SU-DHL-6 (cell line): ENCODE data around the gene KASH5.

Source experiments
- H2AFZ ChIP-seq: fragments of 200-600 bp; sonication (generic); 2 replicates; pipeline ENCODE4 v1.6.1; 2014; ENCODE audit warnings: low read depth, mild to moderate bottlenecking, moderate library complexity, mixed read lengths, antibody characterized with exemption, low read length; ENCODE audit not compliant: severe bottlenecking
- H3F3A ChIP-seq: fragments of 200-600 bp; shearing (Covaris generic); 2 replicates; pipeline ENCODE4 v1.6.0; 2016; ENCODE audit warnings: antibody characterized with exemption, mild to moderate bottlenecking; ENCODE audit not compliant: insufficient read depth
- H3K27ac ChIP-seq: fragments of 200-600 bp; sonication (generic); 2 replicates; pipeline ENCODE4 v1.5.1; 2016; ENCODE audit warnings: low read depth, mild to moderate bottlenecking, low read length, moderate library complexity, mixed read lengths
- H3K27me3 ChIP-seq: fragments of 200-600 bp; sonication (generic), shearing (Covaris generic); 2 replicates; pipeline ENCODE4 v1.6.0; 2014; ENCODE audit warnings: mild to moderate bottlenecking, low read length
- H3K36me3 ChIP-seq: fragments of 200-600 bp; sonication (generic); 2 replicates; pipeline ENCODE4 v1.6.1; 2014; ENCODE audit warnings: mild to moderate bottlenecking, low read length, mixed read lengths
- H3K4me2 ChIP-seq: fragments of 300-600, 200-600 bp; shearing (Covaris generic), sonication (generic); 2 replicates; pipeline ENCODE4 v1.6.0; 2014; ENCODE audit warnings: low read length, low read depth, mild to moderate bottlenecking; ENCODE audit not compliant: poor library complexity, severe bottlenecking
- H3K4me3 ChIP-seq: fragments of 200-600 bp; sonication (generic); 2 replicates; pipeline ENCODE4 v1.5.1; 2014; ENCODE audit warnings: antibody characterized with exemption, low read length, mild to moderate bottlenecking, mixed read lengths; ENCODE audit not compliant: insufficient read depth, poor library complexity, severe bottlenecking
- H3K79me2 ChIP-seq: fragments of 200-600 bp; sonication (generic); 2 replicates; pipeline ENCODE4 v1.6.1; 2014; ENCODE audit warnings: mild to moderate bottlenecking, low read length, moderate library complexity; ENCODE audit not compliant: insufficient read depth
- H3K9ac ChIP-seq: fragments of 200-600 bp; sonication (generic); 2 replicates; pipeline ENCODE4 v1.7.0; 2014; ENCODE audit warnings: mild to moderate bottlenecking, low read length
- H3K9me2 ChIP-seq: fragments of 200-600 bp; sonication (generic); replicated peaks from 2 replicates; pipeline ENCODE4 v1.6.1; 2014; ENCODE audit warnings: low read length; ENCODE audit not compliant: insufficient read depth
- H3K9me3 ChIP-seq: fragments of 200-600 bp; sonication (generic); 2 replicates; pipeline ENCODE4 v1.6.1; 2014; ENCODE audit warnings: low read length, mixed read lengths; ENCODE audit not compliant: insufficient read depth
- H4K20me1 ChIP-seq: fragments of 200-600 bp; sonication (generic); 2 replicates; pipeline ENCODE4 v1.6.1; 2014; ENCODE audit warnings: low read depth, mild to moderate bottlenecking, antibody characterized with exemption, low read length, moderate library complexity, mixed read lengths
- CTCF ChIP-seq: fragments of 200-600 bp; sonication (generic); IDR thresholded peaks from one replicate; pipeline ENCODE4 v1.5.1; 2017; ENCODE audit warnings: antibody characterized with exemption, mild to moderate bottlenecking, low read length, moderate library complexity; ENCODE audit not compliant: insufficient read depth, poor library complexity, severe bottlenecking
- EZH2phosphoT487 ChIP-seq: fragments of 200-600 bp; sonication (generic), shearing (Covaris generic); conservative IDR thresholded peaks from 2 replicates; pipeline ENCODE4 v1.6.1; 2018; ENCODE audit warnings: mild to moderate bottlenecking, antibody characterized with exemption, low read length, moderate library complexity, mixed read lengths

KASH5 gene

GRCh38 chr19:49387936-49388372 is at the start of gene KASH5:
TSS of gene KASH5 (plus strand) at chr19:49388249. CDS start at chr19:49390884, 2,635 bp downstream.
- H3K27me3 ChIP-seq: no peaks in the 10 kb centered on the region
- no peaks in the 10 kb centered on the region for H3K36me3 ChIP-seq
- no peaks in the 10 kb centered on the region for H3K9me3 ChIP-seq
- H3K79me2 ChIP-seq: no peaks in the 10 kb centered on the region
- no peak within 1 kb of the TSS for H3K27ac ChIP-seq
- no peak within 1 kb of the TSS for H2AFZ ChIP-seq
- H3K4me3 ChIP-seq: no peak within 1 kb of the TSS
- H4K20me1 ChIP-seq: no peaks in the 10 kb centered on the region
- H3K9ac ChIP-seq: no peak within 1 kb of the TSS
- H3K4me2 ChIP-seq: no peak within 1 kb of the TSS
- H3K9me2 ChIP-seq: no peaks in the 10 kb centered on the region
- no peak for TF ChIP-seq CTCF
- no peak for TF ChIP-seq EZH2phosphoT487
- H3F3A ChIP-seq: peaks cover 4% of the 10 kb centered on the region; the same call in 1 of the 2 replicates

- no peaks in the 10 kb centered on the region for H3K27me3 ChIP-seq
- peak overlapping the region; percentile 89 for H3K27ac ChIP-seq
- no peaks in the 10 kb centered on the region for H3K9me2 ChIP-seq
- H3K4me3 ChIP-seq: peak overlapping the region; percentile 17
- peaks cover 57% of the 10 kb centered on the region for H3F3A ChIP-seq
- TF ChIP-seq EZH2phosphoT487: no peak
- no peak for TF ChIP-seq CTCF
- peaks cover 15% of the 10 kb centered on the region for H3K36me3 ChIP-seq
- H2AFZ ChIP-seq: no peak overlapping the region
- H3K4me2 ChIP-seq: peak overlapping the region; percentile 88
- H3K9ac ChIP-seq: 0 out of 2 replicates have a peak overlapping the region, but pooled peaks have one; percentile 41
- no peaks in the 10 kb centered on the region for H4K20me1 ChIP-seq
- no peaks in the 10 kb centered on the region for H3K9me3 ChIP-seq
- peaks cover 30% of the 10 kb centered on the region for H3K79me2 ChIP-seq
Observed at GRCh38 chr19:49338691-49339300, 49.3 kb upstream of the KASH5 start.

GRCh38 chr19:49339301-49340068 is 48.6 kb upstream of the KASH5 start:
- no peak overlapping the region for H2AFZ ChIP-seq
- H3K4me3 ChIP-seq: peak overlapping the region; percentile 17
- H4K20me1 ChIP-seq: no peaks in the 10 kb centered on the region
- peak overlapping the region; percentile 41; the same call in 1 of the 2 replicates for H3K9ac ChIP-seq
- no peaks in the 10 kb centered on the region for H3K9me3 ChIP-seq
- TF ChIP-seq CTCF (no peak), EZH2phosphoT487 (no peak)
- peak overlapping the region; percentile 89 for H3K27ac ChIP-seq
- H3K27me3 ChIP-seq: no peaks in the 10 kb centered on the region
- H3K4me2 ChIP-seq: peak overlapping the region; percentile 88
- H3K79me2 ChIP-seq: peaks cover 30% of the 10 kb centered on the region
- H3F3A ChIP-seq: peaks cover 52% of the 10 kb centered on the region
- H3K36me3 ChIP-seq: peaks cover 15% of the 10 kb centered on the region
- no peaks in the 10 kb centered on the region for H3K9me2 ChIP-seq
